DOHH2 (cell line): ENCODE data around the gene DNASE1L2.
A peak's percentile ranks its signal among the peaks of the same experiment; 100 is the strongest.

Source experiments
- H3F3A ChIP-seq: fragments of 200-600 bp; sonication (generic), shearing (Covaris generic); 2 replicates; pipeline ENCODE4 v1.6.0; 2016; ENCODE audit warnings: antibody characterized with exemption, mild to moderate bottlenecking; ENCODE audit not compliant: control insufficient read depth, insufficient read depth
- H3K27ac ChIP-seq: fragments of 200-600 bp; sonication (generic); 2 replicates; pipeline ENCODE4 v1.5.1; 2014; ENCODE audit warnings: low read depth, mild to moderate bottlenecking, low read length, moderate library complexity
- H3K27me3 ChIP-seq: fragments of 200-600 bp; sonication (generic); 2 replicates; pipeline ENCODE4 v1.6.1; 2014; ENCODE audit warnings: mild to moderate bottlenecking, low read length, mixed read lengths; ENCODE audit not compliant: control insufficient read depth
- H3K36me3 ChIP-seq: fragments of 200-600 bp; sonication (generic); 2 replicates; pipeline ENCODE4 v1.6.1; 2014; ENCODE audit warnings: mild to moderate bottlenecking, low read length, moderate library complexity, mixed read lengths; ENCODE audit not compliant: control insufficient read depth
- H3K4me1 ChIP-seq: fragments of 200-600 bp; sonication (generic); 2 replicates; pipeline ENCODE4 v1.6.1; 2014; ENCODE audit warnings: mild to moderate bottlenecking, low read length, mixed read lengths; ENCODE audit not compliant: control insufficient read depth
- H3K4me2 ChIP-seq: fragments of 200-600 bp; sonication (generic); 2 replicates; pipeline ENCODE4 v1.6.0; 2014; ENCODE audit warnings: mild to moderate bottlenecking, low read length, moderate library complexity
- H3K4me3 ChIP-seq: fragments of 200-600 bp; sonication (generic); 2 replicates; pipeline ENCODE4 v1.5.1; 2014; ENCODE audit warnings: mild to moderate bottlenecking, low read length, mixed read lengths
- H3K79me2 ChIP-seq: fragments of 200-600 bp; sonication (generic); 2 replicates; pipeline ENCODE4 v1.6.1; 2014; ENCODE audit warnings: mild to moderate bottlenecking, low read length, mixed read lengths; ENCODE audit not compliant: control insufficient read depth
- H3K9me2 ChIP-seq: fragments of 200-600 bp; sonication (generic); replicated peaks from 2 replicates; pipeline ENCODE4 v1.6.1; 2014; ENCODE audit warnings: mild to moderate bottlenecking, low read length, mixed read lengths; ENCODE audit not compliant: control insufficient read depth
- H3K9me3 ChIP-seq: fragments of 200-600 bp; sonication (generic); 2 replicates; pipeline ENCODE4 v1.6.1; 2014; ENCODE audit warnings: antibody characterized with exemption, low read length, mixed read lengths; ENCODE audit not compliant: control insufficient read depth, insufficient read depth
- H4K20me1 ChIP-seq: fragments of 200-600 bp; sonication (generic); 2 replicates; pipeline ENCODE4 v1.6.0; 2014; ENCODE audit warnings: low read depth, mild to moderate bottlenecking, antibody characterized with exemption, low read length, moderate library complexity; ENCODE audit not compliant: control insufficient read depth, insufficient read depth
- EZH2phosphoT487 ChIP-seq: fragments of 200-600 bp; sonication (generic); IDR thresholded peaks from 2 replicates; pipeline ENCODE4 v1.6.1; 2017; ENCODE audit warnings: borderline replicate concordance, mild to moderate bottlenecking, antibody characterized with exemption, low read length, moderate library complexity, mixed read lengths
- TF ChIP-seq, protein P1 (sequence below): fragments of 200-600 bp; sonication (generic); IDR thresholded peaks from one replicate; pipeline ENCODE4 v1.5.1; 2014; ENCODE audit warnings: antibody characterized with exemption, mild to moderate bottlenecking, low read depth, low read length; ENCODE audit not compliant: poor library complexity, severe bottlenecking

The DNASE1L2 gene

DNA sequence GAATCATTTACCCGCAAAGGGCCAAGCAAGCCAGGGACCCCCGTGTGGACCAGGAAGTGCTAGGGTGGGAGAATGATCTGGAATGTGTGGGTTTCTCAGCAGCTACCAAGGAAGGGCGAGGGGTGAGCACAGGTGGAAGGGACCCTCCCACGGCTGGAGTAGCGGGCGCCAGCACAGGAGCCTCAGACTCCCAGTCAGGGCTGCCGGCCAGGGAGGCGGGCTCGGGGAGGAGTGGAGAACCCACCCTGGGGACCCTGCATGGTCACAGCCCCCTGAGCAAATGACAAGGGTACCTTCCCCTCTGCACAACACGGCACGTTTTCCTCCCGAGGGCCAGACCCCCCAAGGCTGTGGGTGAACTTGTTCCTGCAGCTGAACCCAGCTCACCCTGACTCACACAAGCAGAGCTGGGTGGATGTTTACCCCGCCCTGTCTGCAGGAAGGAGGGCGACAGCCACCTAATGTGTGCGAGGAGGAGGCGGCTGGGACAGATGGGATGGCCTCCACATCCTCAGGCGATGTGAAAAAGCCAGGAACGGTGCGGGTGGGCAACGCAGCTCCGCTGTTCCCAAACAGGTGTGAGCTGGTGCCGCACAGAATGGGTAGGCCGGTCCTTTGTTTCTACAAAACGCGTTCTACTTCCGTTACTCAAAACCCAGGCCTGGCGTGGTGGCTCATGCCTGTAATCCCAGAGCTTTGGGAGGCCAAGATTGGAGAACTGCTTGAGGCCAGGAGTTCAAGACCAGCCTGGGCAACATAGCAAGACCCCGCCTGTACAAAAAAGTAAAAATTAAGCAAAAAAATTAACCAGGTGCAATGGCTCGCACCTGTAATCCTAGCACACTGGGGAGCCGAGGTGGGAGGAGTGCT is 8.9 kb downstream of the DNASE1L2 start:
- Histone ChIP-seq H3K9me3 (no peaks in the 10 kb centered on the region), H4K20me1 (no peaks in the 10 kb centered on the region), H3K4me2 (no peak overlapping the region), H3K9me2 (no peaks in the 10 kb centered on the region), H3K36me3 (peaks cover 54% of the 10 kb centered on the region), H3K4me3 (no peak overlapping the region), H3F3A (0 out of 2 replicates have a peak, but pooled peaks cover 5% of the 10 kb centered on the region), H3K27ac (no peak overlapping the region), H3K4me1 (peaks cover 3% of the 10 kb centered on the region), H3K27me3 (no peaks in the 10 kb centered on the region), H3K79me2 (peaks cover 19% of the 10 kb centered on the region)
- TF ChIP-seq, protein P1, sequence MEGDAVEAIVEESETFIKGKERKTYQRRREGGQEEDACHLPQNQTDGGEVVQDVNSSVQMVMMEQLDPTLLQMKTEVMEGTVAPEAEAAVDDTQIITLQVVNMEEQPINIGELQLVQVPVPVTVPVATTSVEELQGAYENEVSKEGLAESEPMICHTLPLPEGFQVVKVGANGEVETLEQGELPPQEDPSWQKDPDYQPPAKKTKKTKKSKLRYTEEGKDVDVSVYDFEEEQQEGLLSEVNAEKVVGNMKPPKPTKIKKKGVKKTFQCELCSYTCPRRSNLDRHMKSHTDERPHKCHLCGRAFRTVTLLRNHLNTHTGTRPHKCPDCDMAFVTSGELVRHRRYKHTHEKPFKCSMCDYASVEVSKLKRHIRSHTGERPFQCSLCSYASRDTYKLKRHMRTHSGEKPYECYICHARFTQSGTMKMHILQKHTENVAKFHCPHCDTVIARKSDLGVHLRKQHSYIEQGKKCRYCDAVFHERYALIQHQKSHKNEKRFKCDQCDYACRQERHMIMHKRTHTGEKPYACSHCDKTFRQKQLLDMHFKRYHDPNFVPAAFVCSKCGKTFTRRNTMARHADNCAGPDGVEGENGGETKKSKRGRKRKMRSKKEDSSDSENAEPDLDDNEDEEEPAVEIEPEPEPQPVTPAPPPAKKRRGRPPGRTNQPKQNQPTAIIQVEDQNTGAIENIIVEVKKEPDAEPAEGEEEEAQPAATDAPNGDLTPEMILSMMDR = no peak
- no peak for TF ChIP-seq EZH2phosphoT487

DNA sequence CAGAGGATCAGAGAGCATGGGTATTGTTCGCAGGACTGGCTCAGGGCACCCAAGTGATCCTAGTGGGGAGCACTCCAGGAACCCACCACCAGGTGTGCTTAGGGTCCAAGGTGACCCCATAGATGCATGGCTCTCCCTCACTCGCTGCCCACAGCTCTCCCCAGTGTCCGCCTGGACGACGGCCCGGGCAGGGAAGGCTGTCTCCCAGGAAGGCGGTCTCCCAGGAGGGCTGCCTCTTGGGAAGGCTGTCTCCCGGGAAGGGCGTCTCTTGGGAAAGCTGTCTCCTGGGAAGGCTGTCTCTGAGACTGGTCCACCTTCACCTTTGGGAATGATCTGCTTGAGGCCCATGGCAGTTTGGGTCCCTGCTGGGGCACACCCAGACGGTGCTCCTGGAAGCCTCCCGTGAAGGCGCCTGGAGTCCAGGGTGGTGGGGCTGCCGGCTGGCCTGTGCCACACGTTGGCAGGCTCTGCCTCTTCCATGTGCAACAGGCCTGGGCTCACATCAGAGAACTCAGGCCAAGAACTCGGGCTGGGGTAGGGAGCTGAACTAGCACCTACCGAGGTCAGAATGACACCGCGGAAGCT is 10.1 kb downstream of the DNASE1L2 start:
- Histone ChIP-seq H3K4me3 (no peak overlapping the region), H3K79me2 (peaks cover 28% of the 10 kb centered on the region), H3K9me3 (no peaks in the 10 kb centered on the region), H3K4me2 (no peak overlapping the region), H3K9me2 (no peaks in the 10 kb centered on the region), H3K27me3 (no peaks in the 10 kb centered on the region), H3K4me1 (peaks cover 7% of the 10 kb centered on the region), H3F3A (0 out of 2 replicates have a peak, but pooled peaks cover 5% of the 10 kb centered on the region), H3K27ac (no peak overlapping the region), H3K36me3 (peaks cover 58% of the 10 kb centered on the region), H4K20me1 (no peaks in the 10 kb centered on the region)
- TF ChIP-seq EZH2phosphoT487 = no peak
- TF ChIP-seq, protein P1 = no peak

DNA sequence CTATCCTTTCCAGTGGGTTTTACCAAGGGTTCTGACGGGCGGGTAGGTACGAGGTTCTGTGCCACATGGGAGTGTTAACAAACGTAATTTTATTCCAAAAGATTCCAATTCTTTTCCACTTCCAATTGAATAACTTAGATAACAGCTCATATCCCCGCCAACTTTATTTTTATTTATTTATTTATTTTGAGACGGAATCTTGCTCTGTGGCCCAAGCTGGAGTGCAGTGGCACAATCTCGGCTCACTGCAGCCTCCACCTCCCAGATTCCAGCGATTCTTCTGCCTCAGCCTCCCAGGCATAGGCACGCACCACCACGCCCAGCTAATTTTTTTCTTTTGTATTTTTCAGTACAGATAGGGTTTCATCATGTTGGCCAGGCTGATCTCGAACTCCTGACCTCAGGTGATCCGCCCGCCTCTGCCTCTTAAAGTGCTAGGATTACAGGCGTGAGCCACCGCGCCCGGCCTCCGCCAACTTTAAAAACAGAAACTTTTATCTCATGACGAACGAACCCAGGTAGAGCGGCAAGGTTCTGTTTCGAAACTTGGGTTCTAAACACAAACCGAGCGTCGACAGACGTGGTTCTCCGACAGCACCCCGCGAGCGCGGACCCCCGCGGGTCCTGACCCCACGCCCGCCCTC is 14.5 kb downstream of the DNASE1L2 start:
- TF ChIP-seq, protein P1 = no peak
- no peak for TF ChIP-seq EZH2phosphoT487
- Histone ChIP-seq H3K4me3 (peak overlapping the region; percentile 95), H4K20me1 (0 out of 2 replicates have a peak, but pooled peaks cover 3% of the 10 kb centered on the region), H3K27ac (peak overlapping the region; percentile 68), H3K4me1 (peaks cover 27% of the 10 kb centered on the region), H3F3A (peaks cover 30% of the 10 kb centered on the region), H3K4me2 (peak overlapping the region; percentile 95), H3K79me2 (peaks cover 31% of the 10 kb centered on the region), H3K9me3 (no peaks in the 10 kb centered on the region), H3K27me3 (no peaks in the 10 kb centered on the region), H3K9me2 (no peaks in the 10 kb centered on the region), H3K36me3 (peaks cover 56% of the 10 kb centered on the region)
